Stimulated activated CD4-positive, alpha-beta T cell treated with anti-CD3 and anti-CD28 coated beads, TNF-alpha, amount 100 ng/mL, for 1 hour (primary cell): ENCODE data around the gene SIK3.
A peak's percentile ranks its signal among the peaks of the same experiment; 100 is the strongest.
"Not testable (repeated sequence)": the region's sequence is repeated elsewhere in the genome, so short reads cannot be mapped to it uniquely, and the experiment has no call there.

ENCODE experiments used
- DNase-seq, 3 donors: peaks; one replicate each; pipeline ENCODE4 v3.0.0-alpha.2; 2020; ENCODE audit warnings: low read depth in 3 of 3, low spot score in 1 of 3

Gene SIK3

DNA sequence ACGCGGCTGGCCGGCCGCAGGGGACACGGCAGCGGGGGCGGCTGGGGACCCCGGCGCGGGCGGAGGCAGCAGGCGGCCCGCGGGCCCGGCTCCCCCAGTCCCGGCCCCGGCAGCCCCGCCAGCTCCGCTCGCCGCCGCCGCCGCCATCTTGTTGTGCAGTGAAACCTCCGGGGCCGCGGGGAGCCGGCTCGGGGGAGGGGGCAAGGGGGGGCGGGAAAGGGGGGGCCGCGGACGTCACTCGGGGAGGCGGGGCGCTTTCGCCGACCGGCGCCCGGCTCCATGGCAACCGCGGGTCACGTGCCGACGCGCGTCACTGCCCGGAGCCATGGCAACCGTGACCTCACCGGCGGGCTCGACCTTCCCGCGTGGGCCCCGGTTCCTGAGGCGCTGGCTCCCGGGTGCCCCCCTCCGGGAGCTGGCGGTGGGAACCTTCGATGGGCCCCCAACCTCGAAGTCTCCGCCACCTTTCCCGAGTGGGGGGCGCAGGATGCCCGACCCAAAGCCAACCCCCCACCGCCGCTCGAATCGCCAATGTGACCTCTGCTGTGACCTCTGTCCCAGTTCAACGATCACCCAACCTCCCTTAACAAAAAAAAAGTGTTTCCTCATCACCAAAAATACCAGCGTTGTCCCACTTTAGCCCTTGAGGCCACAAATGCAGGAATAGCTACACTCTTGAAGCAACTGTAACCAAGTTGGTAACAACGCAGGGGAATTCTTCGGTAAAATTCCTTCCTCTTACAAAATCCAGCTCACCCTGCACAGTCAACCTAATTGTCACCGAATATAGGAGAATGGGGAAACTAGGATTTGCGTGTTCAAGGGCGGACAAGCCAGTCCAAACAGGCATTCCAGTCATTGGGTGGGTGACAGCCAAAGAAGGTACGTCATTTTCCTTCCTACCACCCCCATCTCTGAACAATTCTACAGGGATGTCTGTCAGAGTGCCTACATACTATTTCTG lies at the start of gene SIK3:
SIK3 (minus strand) TSS at position 160 of the 964 bp plus-strand sequence; CDS start at position 147, 13 bp downstream.
- peak; percentile 87 to 94 (median 89) for DNase-seq

- no peak for DNase-seq
These were observed 48.3 kb upstream of the SIK3 start for GRCh38 chr11:117146521-117146920.

GRCh38 chr11:117145393-117145761 lies 47.1 kb upstream of the SIK3 start:
- DNase-seq, result no peak

DNA sequence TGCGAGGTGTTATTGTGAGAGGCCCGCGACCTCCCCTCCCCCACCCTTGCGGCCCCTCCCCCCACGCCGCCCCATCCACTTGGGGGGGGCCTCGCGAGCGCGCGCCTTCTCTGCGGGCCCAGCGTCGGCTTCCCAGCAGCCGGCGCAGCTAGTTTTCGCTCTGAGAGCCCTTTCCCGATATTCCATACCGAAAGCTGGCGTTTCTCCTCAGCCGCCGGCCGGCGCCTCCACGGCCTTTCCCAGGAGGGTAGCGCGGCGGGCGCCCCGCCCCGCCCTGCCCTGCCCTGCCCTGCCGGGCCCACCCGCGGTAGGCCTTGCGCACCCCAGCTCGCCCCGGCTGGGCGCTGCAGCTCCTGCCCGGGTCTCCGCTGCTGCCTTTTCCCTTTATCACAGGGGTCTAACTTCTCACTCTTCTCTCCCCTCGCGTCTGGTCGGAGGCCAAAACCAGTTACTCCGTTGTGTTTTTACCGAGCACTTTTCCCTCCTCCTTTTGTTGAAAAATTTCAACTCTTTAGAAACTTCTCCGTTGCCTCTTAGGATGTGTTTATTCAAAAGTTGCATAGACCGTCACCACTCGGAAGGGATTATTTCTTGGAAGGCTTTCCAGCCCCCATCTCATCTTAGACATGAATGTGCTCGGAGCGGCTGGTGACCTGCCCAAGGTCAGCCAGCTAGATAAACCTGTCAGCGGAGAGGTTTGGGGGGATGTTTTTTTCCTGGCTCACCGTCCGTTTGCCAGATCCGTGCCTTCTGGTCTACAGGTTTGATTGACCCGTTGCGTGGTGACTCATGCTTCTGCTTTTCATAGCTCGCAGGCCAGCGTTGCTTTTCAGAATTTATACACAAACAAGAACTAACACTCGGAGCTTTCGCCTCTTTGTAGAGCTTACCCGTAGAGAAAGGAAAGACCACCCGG lies 46.5 kb upstream of the SIK3 start:
- no peak for DNase-seq

- peak; percentile 79 to 93 (median 88) for DNase-seq
These were observed 45.7 kb upstream of the SIK3 start, which contains the start of gene PAFAH1B2 for GRCh38 chr11:117143871-117144476. Gene PAFAH1B2, plus strand, starts transcription at chr11:117144287. Its CDS starts 8,161 bp downstream, at chr11:117152448.

- no peak for DNase-seq
These were observed 45.2 kb upstream of the SIK3 start for GRCh38 chr11:117143390-117143789.

GRCh38 chr11:117137223-117138086 lies 39.2 kb upstream of the SIK3 start:
- not testable (repeated sequence) for DNase-seq

DNA sequence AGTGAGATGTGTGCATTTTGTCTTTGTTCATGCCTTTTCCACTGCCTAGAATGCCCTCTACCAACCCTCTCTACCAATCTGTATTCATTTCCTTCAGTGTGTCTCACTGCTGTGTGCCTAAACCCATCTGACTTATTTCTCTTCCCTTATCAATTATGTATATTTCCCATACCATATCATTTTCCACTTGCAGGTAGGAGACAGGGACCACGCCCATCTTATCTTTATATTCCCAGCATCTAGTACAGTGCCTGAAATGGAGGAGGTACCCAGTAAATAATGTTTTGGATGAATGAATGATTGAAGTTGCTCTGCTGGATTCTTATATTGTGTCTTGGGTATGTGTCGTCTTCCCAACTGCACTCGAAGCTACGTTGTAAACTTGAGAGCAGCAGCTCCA lies 36.8 kb upstream of the SIK3 start:
- not testable (repeated sequence) for DNase-seq

GRCh38 chr11:117134431-117134830 lies 36.2 kb upstream of the SIK3 start:
- DNase-seq, result no peak

DNA sequence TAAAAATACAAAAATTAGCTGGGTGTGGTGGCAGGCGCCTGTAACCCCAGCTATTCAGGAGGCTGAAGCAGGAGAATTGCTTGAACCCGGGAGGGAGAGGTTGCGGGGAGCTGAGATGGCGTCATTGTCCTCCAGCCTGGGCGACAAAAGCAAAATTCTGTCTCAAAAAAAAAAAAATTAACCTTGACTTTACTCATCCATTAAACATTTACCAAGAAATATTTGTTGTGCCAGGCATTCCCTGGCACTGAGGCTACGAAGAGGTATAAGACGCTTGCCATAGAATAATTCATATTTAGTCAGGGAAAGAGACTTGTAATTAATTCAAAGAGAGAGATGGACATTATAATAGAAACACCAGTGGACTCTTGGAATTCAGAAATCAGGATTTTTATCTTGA lies 32.7 kb upstream of the SIK3 start:
- no peak for DNase-seq

GRCh38 chr11:117130396-117130795 lies 32.2 kb upstream of the SIK3 start:
- not testable (repeated sequence) for DNase-seq

- no peak for DNase-seq
These were observed 30.1 kb upstream of the SIK3 start for GRCh38 chr11:117128289-117128688.

- no peak for DNase-seq
These were observed 29.1 kb upstream of the SIK3 start for GRCh38 chr11:117127171-117127901.

GRCh38 chr11:117126223-117126965 lies 28.2 kb upstream of the SIK3 start:
- DNase-seq, result no peak

DNA sequence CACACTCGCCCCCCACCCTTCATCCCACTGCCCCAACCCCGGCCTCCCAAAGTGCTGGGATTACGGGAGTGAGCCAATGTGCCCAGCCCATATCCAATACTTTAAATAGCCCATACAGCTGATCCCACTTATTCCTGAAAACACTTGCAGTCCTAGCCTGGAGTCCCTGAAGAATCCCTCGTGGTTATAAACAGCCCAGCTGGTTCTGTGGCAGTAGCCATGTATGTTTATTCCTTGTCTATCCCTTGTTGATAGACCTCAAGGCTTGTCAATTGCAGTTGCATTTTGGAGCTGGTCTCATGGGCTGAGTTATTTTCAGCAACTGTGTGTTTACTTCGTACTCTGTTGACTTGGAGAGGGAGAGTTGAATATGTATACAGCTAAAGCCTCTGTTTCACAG lies 24.3 kb upstream of the SIK3 start:
- no peak for DNase-seq

DNA sequence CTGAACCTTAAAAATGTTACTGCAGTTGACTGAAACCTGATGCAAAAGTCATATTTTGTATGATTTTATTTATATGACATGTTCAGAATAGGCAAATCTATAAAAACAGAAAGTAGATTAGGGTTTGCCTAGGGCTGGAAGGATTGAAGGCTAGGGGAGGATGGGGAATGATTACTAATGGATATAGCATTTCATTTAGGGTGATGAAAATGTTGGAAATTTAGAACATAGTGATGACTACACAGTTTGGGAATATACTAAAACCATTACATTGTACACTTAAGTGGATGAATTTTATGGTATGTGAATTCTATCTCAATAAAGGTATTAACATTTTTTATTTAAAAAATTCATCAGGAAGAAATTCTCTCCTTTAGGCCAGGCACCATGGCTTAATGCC lies 22.9 kb upstream of the SIK3 start:
- DNase-seq, result no peak

DNA sequence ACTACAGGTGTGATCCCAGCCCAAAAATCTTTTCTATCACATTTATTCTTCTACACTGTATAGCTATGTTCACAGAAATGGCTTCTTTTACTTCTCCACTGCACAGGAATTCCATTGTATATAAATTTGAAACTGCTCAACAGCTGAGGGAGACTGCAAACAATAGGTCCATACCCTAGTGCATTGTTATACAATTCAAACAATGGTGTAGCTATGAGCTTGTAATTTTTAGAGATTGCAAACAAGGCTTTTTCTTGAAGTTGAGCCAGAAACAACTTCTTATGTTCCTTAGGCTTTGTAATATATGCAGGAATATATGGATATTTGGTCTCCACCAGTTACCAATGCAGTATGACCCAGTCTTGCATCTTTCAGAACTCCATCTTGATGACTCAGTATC lies 19.5 kb upstream of the SIK3 start:
- no peak for DNase-seq

DNA sequence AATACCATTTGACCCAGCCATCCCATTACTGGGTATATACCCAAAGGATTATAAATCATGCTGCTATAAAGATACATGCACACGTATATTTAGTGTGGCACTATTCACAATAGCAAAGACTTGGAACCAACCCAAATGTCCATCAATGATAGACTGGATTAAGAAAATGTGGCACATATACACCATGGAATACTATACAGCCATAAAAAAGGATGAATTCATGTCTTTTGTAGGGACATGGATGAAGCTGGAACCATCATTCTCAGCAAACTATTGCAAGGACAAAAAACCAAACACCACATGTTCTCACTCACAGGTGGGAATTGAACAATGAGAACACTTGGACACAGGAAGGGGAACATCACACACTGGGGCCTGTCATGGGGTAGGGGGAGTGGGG lies 14.7 kb upstream of the SIK3 start:
- not testable (repeated sequence) for DNase-seq

DNA sequence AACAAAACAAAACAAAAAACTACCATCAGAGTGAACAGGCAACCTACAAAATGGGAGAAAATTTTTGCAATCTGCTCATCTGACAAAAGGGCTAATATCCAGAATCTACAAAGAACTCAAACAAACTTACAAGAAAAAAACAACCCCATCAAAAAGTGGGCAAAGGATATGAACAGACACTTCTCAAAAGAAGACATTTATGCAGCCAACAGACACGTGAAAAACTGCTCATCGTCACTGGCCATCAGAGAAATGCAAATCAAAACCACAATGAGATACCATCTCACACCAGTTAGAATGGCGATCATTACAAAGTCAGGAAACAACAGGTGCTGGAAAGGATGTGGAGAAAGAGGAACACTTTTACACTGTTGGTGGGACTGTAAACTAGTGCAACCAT lies 14.3 kb upstream of the SIK3 start:
- DNase-seq, result not testable (repeated sequence)
